ENCODE measurements around the gene KRTAP21-1.

- TF ChIP-seq GATA2 (IDR thresholded peaks at IDR 0.05; ENCODE audit: low read depth, low read length) (no peak), GATA3 (IDR thresholded peaks at IDR 0.05; ENCODE audit: low read depth, low read length) (no peak)
These were observed 47.8 kb downstream of the KRTAP21-1 start for GRCh38 chr21:30707409-30707808.

All from SH-SY5Y (cell line).